ENCODE measurements around the gene ASNSD1. TPM values are rescaled to one million over a fixed set of nuclear protein-coding genes. Genes with fewer than 3 reads are reported as not detected.
A peak's percentile ranks its signal among the peaks of the same experiment; 100 is the strongest.

ASNSD1 gene
- total and polyA plus RNA-seq, 2 of the 13 experiments (the other 11 are each of a cell fraction or from before 2014, with no cell fraction given) = 35.1 to 96.6 TPM

DNA sequence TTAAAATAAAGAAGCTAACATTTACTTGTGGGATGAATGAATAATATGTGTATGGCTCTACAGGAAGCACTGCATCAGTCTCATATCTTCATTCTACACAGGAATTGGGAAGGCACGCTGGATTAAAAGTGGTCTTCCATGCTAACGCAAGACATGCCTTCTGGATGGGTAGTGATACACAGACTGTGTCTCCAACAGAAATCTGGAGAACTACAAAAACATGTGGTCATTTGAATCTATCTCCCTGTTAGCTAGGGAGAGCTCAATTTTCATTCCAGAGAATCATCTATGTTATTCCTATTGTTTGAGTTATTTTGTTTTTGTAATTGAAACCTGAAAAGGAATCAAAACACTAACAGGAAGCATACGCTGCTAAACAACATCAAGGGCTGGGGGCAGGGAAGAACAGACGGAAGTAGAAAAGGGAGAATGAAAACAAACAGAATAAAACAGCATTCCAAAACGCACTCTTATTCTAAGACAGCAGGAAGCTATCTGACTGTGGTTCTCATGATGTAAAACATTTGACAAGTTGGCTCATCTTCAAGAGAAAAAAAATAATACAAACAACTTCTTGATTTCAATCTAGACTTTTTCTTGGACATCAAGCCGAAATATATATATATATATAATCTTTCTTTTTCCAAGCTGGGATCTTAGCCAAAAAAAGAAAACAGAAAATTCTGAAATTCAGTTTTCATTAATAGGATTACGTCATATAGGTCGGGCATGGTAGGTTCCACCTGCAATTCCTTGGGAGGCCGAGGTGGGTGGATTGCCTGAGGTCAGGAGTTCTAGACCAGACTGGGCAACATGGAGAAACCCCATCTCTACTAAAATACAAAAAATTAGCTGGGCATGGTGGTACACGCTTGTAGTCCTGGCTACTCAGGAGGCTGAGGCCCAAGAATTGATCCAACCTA is 31.5 kb upstream of the ASNSD1 start:
- Histone ChIP-seq H3K4me3 (replicated peaks in 1 of 3; ENCODE audit: insufficient read depth in 1 of 3, low read depth in 2 of 3, low read length in 3 of 3) (no peak overlapping the region), H3K27me3 (ENCODE audit: control insufficient read depth in 1 of 2, insufficient read depth in 2 of 2, low read length in 2 of 2) (no peaks in the 10 kb centered on the region), H3K9ac (ENCODE audit: insufficient read depth, low read depth, low read length) (no peak overlapping the region), H3K4me1 (ENCODE audit: insufficient read depth, low read length) (peaks cover 6% of the 10 kb centered on the region), H4K20me1 (ENCODE audit: insufficient read depth, low read length) (no peaks in the 10 kb centered on the region), H3K4me2 (ENCODE audit: low read depth, low read length) (no peak overlapping the region), H3K79me2 (ENCODE audit: insufficient read depth, low read length) (no peaks in the 10 kb centered on the region), H3K27ac (ENCODE audit: extremely low read length, insufficient read depth, low read length) (no peak overlapping the region), H3K36me3 (replicated peaks in 1 of 2; ENCODE audit: control insufficient read depth in 1 of 2, insufficient read depth in 2 of 2, low read length in 2 of 2) (no peaks in the 10 kb centered on the region), H3K9me3 (ENCODE audit: low read length) (no peaks in the 10 kb centered on the region), H2AFZ (ENCODE audit: low read length) (peak overlapping the region; percentile 0)
- FAIRE-seq (no peak), ATAC-seq (no peak), DNase-seq (ENCODE audit: low spot score) (no peak)
- 39% methylated on average over 10 of the region's 10 CpGs for WGBS (ENCODE audit: low lambda C conversion rate)
- in situ Hi-C loops (cut with HindIII; ENCODE audit: extremely low pct_ligation_motif_present, low pct_unique_long_range_greater_than_20kb) (no loop called here), intact Hi-C loops (cut with micrococcal nuclease; ENCODE audit: unreplicated experiment) (no loop called here)
- no TSS peak for BruUV-seq (replicated peaks)
- TF ChIP-seq NAIF1 (CRISPR knock-in tag; IDR thresholded peaks at IDR 0.05; ENCODE audit: borderline replicate concordance) = no peak
- no peak for TF ChIP-seq ZNF446 (CRISPR knock-in tag; IDR thresholded peaks at IDR 0.05)
- TF ChIP-seq BRF2 (CRISPR knock-in tag; IDR thresholded peaks at IDR 0.05) = no peak
- TF ChIP-seq ZNF180 (CRISPR knock-in tag; IDR thresholded peaks at IDR 0.05; ENCODE audit: borderline replicate concordance, low read depth) = no peak
- no peak for TF ChIP-seq ADNP (CRISPR knock-in tag; IDR thresholded peaks at IDR 0.05)
- no peak for TF ChIP-seq NPAS2 (CRISPR knock-in tag; IDR thresholded peaks at IDR 0.05; ENCODE audit: borderline replicate concordance)
- no peak for TF ChIP-seq SMYD3 (CRISPR knock-in tag; IDR thresholded peaks at IDR 0.05)
- TF ChIP-seq, protein P1, sequence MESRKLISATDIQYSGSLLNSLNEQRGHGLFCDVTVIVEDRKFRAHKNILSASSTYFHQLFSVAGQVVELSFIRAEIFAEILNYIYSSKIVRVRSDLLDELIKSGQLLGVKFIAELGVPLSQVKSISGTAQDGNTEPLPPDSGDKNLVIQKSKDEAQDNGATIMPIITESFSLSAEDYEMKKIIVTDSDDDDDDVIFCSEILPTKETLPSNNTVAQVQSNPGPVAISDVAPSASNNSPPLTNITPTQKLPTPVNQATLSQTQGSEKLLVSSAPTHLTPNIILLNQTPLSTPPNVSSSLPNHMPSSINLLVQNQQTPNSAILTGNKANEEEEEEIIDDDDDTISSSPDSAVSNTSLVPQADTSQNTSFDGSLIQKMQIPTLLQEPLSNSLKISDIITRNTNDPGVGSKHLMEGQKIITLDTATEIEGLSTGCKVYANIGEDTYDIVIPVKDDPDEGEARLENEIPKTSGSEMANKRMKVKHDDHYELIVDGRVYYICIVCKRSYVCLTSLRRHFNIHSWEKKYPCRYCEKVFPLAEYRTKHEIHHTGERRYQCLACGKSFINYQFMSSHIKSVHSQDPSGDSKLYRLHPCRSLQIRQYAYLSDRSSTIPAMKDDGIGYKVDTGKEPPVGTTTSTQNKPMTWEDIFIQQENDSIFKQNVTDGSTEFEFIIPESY (CRISPR knock-in tag; IDR thresholded peaks at IDR 0.05) = no peak
- 0 out of 2 replicates have a peak, but pooled peaks have one; percentile 9 for TF ChIP-seq CEBPB (IDR thresholded peaks at IDR 0.05; ENCODE audit: borderline replicate concordance, low read depth, low read length)
- TF ChIP-seq MIXL1 (CRISPR knock-in tag; IDR thresholded peaks at IDR 0.05) = no peak
- TF ChIP-seq HMGA1 (CRISPR knock-in tag; conservative IDR thresholded peaks at IDR 0.05) = no peak
- no peak for TF ChIP-seq E2F5 (CRISPR knock-in tag; conservative IDR thresholded peaks at IDR 0.05)
- peak; percentile 92 for TF ChIP-seq ATF7 (IDR thresholded peaks at IDR 0.05)
- no peak for TF ChIP-seq ATF7 (CRISPR knock-in tag; IDR thresholded peaks at IDR 0.05)
- ChIA-PET CTCF (ENCODE audit: low intra/inter-chr PET ratio, low total read pairs) (interaction anchor here (0.8 kb wide), 1 partner anchor 163 kb away, joined by 3 read pairs; no protein-coding TSS in a partner anchor), POLR2A (interaction anchor here (1.1 to 1.6 kb wide), 3 partner anchors 17 to 88 kb away, joined by 4 to 6 read pairs (median 4); partner anchors contain the start of gene SLC40A1)

Data from HepG2 (cell line).